Stimulated activated CD8-positive, alpha-beta memory T cell treated with anti-CD3 and anti-CD28 coated beads, Interleukin-15, amount 100 ng/mL, for 1 hour (primary cell): ENCODE measurements around the gene L3MBTL4.
"Not testable (repeated sequence)": the region's sequence is repeated elsewhere in the genome, so short reads cannot be mapped to it uniquely, and the experiment has no call there.

Experiments used
- DNase-seq: peaks from one replicate; pipeline ENCODE4 v3.0.0-alpha.2; 2020; ENCODE audit warnings: low read depth

The L3MBTL4 gene

GRCh38 chr18:6310714-6311113 lies 104.0 kb downstream of the L3MBTL4 start:
- no peak for DNase-seq

- no peak for DNase-seq
These were observed 116.8 kb downstream of the L3MBTL4 start for GRCh38 chr18:6297875-6298274.

- DNase-seq: no peak
These were observed 120.4 kb downstream of the L3MBTL4 start for GRCh38 chr18:6294148-6294784.

GRCh38 chr18:6289843-6290242 lies 124.9 kb downstream of the L3MBTL4 start:
- no peak for DNase-seq

GRCh38 chr18:6286585-6286984 lies 128.1 kb downstream of the L3MBTL4 start:
- DNase-seq: no peak

GRCh38 chr18:6284761-6285160 lies 129.9 kb downstream of the L3MBTL4 start:
- DNase-seq: no peak

GRCh38 chr18:6284300-6284699 lies 130.4 kb downstream of the L3MBTL4 start:
- no peak for DNase-seq

- no peak for DNase-seq
These were observed 132.8 kb downstream of the L3MBTL4 start for GRCh38 chr18:6281874-6282273.

GRCh38 chr18:6280211-6280743 lies 134.4 kb downstream of the L3MBTL4 start:
- no peak for DNase-seq

GRCh38 chr18:6279308-6279707 lies 135.4 kb downstream of the L3MBTL4 start:
- no peak for DNase-seq

- DNase-seq: no peak
These were observed 141.3 kb downstream of the L3MBTL4 start for GRCh38 chr18:6273423-6273822.

- DNase-seq: not testable (repeated sequence)
These were observed 142.6 kb downstream of the L3MBTL4 start for GRCh38 chr18:6272144-6272543.

- DNase-seq: no peak
These were observed 143.1 kb downstream of the L3MBTL4 start for GRCh38 chr18:6271585-6271984.

- DNase-seq: no peak
These were observed 143.9 kb downstream of the L3MBTL4 start for GRCh38 chr18:6270771-6271216.

- DNase-seq: no peak
These were observed 144.9 kb downstream of the L3MBTL4 start for GRCh38 chr18:6269660-6270332.

- no peak for DNase-seq
These were observed 148.5 kb downstream of the L3MBTL4 start for GRCh38 chr18:6266212-6266611.

GRCh38 chr18:6261938-6262337 lies 152.8 kb downstream of the L3MBTL4 start:
- no peak for DNase-seq

GRCh38 chr18:6259324-6259723 lies 155.4 kb downstream of the L3MBTL4 start:
- DNase-seq: not testable (repeated sequence)

GRCh38 chr18:6257950-6258349 lies 156.8 kb downstream of the L3MBTL4 start:
- DNase-seq: no peak

- DNase-seq: no peak
These were observed 158.2 kb downstream of the L3MBTL4 start for GRCh38 chr18:6256521-6256920.

GRCh38 chr18:6255886-6256285 lies 158.8 kb downstream of the L3MBTL4 start:
- no peak for DNase-seq

- no peak for DNase-seq
These were observed 159.5 kb downstream of the L3MBTL4 start for GRCh38 chr18:6255116-6255705.

- DNase-seq: no peak
These were observed 160.3 kb downstream of the L3MBTL4 start for GRCh38 chr18:6254456-6254855.
